K562 (cell line): ENCODE results near the gene C1orf50. TPM values are rescaled to one million over a fixed set of nuclear protein-coding genes. Genes with fewer than 3 reads are reported as not detected.

Experiments used
- CBX2 ChIP-seq: fragments of 200-600 bp; sonication (generic); IDR thresholded peaks from one replicate; pipeline ENCODE4 v1.6.1; 2012; ENCODE audit warnings: mild to moderate bottlenecking, low read length, inconsistent platforms; ENCODE audit not compliant: insufficient read depth, poor library complexity, severe bottlenecking
- CC2D1A ChIP-seq: fragments of 450-650 bp; IDR thresholded peaks from 2 replicates; pipeline ENCODE4 v1.6.1; 2017; ENCODE audit warnings: mild to moderate bottlenecking
- CCNT2 ChIP-seq: IDR thresholded peaks from 2 replicates; pipeline ENCODE4 v1.6.1; 2011; ENCODE audit warnings: borderline replicate concordance, low read depth, mild to moderate bottlenecking, moderate library complexity, mixed read lengths, low read length; ENCODE audit not compliant: insufficient read length; ENCODE audit errors: extremely low read depth
- CREB3L1 ChIP-seq: fragments of 450-650 bp; IDR thresholded peaks from 2 replicates; pipeline ENCODE4 v1.6.1; 2014; ENCODE audit warnings: low read depth, mild to moderate bottlenecking, moderate library complexity, borderline replicate concordance
- CREM ChIP-seq: IDR thresholded peaks from 2 replicates; pipeline ENCODE4 v1.6.1; 2014; ENCODE audit warnings: antibody characterized with exemption, low read depth
- MEF2D ChIP-seq: conservative IDR thresholded peaks from 2 replicates; pipeline ENCODE4 v1.6.1; 2016; ENCODE audit warnings: low read depth, missing genetic modification characterization, missing compliant biosample characterization
- NFYB ChIP-seq: IDR thresholded peaks from 2 replicates; pipeline ENCODE4 v1.6.1; 2011; ENCODE audit warnings: mild to moderate bottlenecking, moderate library complexity; ENCODE audit not compliant: insufficient read length; ENCODE audit errors: extremely low read depth
- NRF1 ChIP-seq, 2 experiments: fragments of 450-650 bp; IDR thresholded peaks in 1 of 2; conservative IDR thresholded peaks in 1 of 2; 2 replicates each; pipeline ENCODE4 v1.6.1; 2014; ENCODE audit warnings: mild to moderate bottlenecking in 2 of 2
- POLR2G ChIP-seq: fragments of 200-400 bp; formaldehyde crosslinking; IDR thresholded peaks from 2 replicates; pipeline ENCODE4 v1.6.1; 2017; ENCODE audit warnings: low read depth, mild to moderate bottlenecking, antibody characterized with exemption, low read length, moderate library complexity
- SAP30 ChIP-seq: fragments of 200-600 bp; sonication (generic); IDR thresholded peaks from 2 replicates; pipeline ENCODE4 v1.6.1; 2012; ENCODE audit warnings: borderline replicate concordance, low read depth, mild to moderate bottlenecking, moderate library complexity, low read length, control low read depth, inconsistent platforms; ENCODE audit not compliant: insufficient read depth, poor library complexity, severe bottlenecking
- SMARCA4 ChIP-seq: fragments of 450-650 bp; IDR thresholded peaks from 2 replicates; pipeline ENCODE4 v1.6.1; 2016
- SP1 ChIP-seq: sonication (generic); formaldehyde crosslinking; IDR thresholded peaks from 2 replicates; pipeline ENCODE4 v1.8.1; 2022; ENCODE audit warnings: mild to moderate bottlenecking, missing genetic modification reagents
- STAG1 ChIP-seq: sonication (generic); formaldehyde crosslinking; IDR thresholded peaks from 2 replicates; pipeline ENCODE4 v1.5.0; 2020; ENCODE audit warnings: missing genetic modification reagents, borderline replicate concordance
- THRAP3 ChIP-seq: fragments of 450-650 bp; IDR thresholded peaks from 2 replicates; pipeline ENCODE4 v1.6.1; 2016; ENCODE audit warnings: mild to moderate bottlenecking, inconsistent platforms, borderline replicate concordance
- ZNF232 ChIP-seq: sonication (generic); formaldehyde crosslinking; IDR thresholded peaks from 2 replicates; pipeline ENCODE4 v1.8.0; 2022; ENCODE audit warnings: mild to moderate bottlenecking, missing genetic modification reagents
- ZNF253 ChIP-seq: fragments of 250-450 bp; sonication (Bioruptor Pico); conservative IDR thresholded peaks from 2 replicates; pipeline ENCODE4 v1.6.1; 2021; ENCODE audit warnings: mild to moderate bottlenecking
- ZNF445 ChIP-seq: fragments of 250-450 bp; sonication (Bioruptor Pico); IDR thresholded peaks from 2 replicates; pipeline ENCODE4 v1.4.0; 2020; ENCODE audit warnings: low read depth, mild to moderate bottlenecking, moderate library complexity
- ZNF551 ChIP-seq: fragments of 250-450 bp; sonication (Bioruptor Pico); IDR thresholded peaks from 2 replicates; pipeline ENCODE4 v1.5.0; 2021; ENCODE audit warnings: mild to moderate bottlenecking, moderate library complexity
- ZNF583 ChIP-seq: fragments of 250-450 bp; sonication (Bioruptor Pico); IDR thresholded peaks from 2 replicates; pipeline ENCODE4 v1.4.0; 2020
- polyA plus RNA-seq, 8 experiments: library from polyadenylated mRNA; depleted of rRNA in 4 of 8; stranded (reverse) in 5 of 8; unstranded in 3 of 8; fragments of >200 nt; fragmentation: Nextera tagmentation in 2 of 8; fragmentation: Illumina TruSeq in 1 of 8; extraction: Ambion mirVana in 2 of 8; extraction: Trizol in 1 of 8; gene quantifications; 2 replicates each; pipeline versions ENCODE4 v1.2.1 to v1.2.3, GENCODE V29; 2011 to 2014; ENCODE audit warnings: inconsistent platforms in 1 of 8, missing spikeins in 1 of 8
- total RNA-seq, 7 experiments: library from RNA; depleted of rRNA in 6 of 7; stranded (reverse); fragments of >200 nt in 6 of 7; fragmentation: Illumina TruSeq in 2 of 7; extraction: Trizol in 2 of 7; gene quantifications; 2 replicates each; pipeline versions ENCODE4 v1.2.1 to v1.2.3, GENCODE V29; 2011 to 2021; ENCODE audit warnings: low replicate concordance in 1 of 7
- TF ChIP-seq, protein P1 (sequence below), 2 experiments: IDR thresholded peaks; 2 replicates each; pipeline ENCODE4 v1.6.1; 2012; ENCODE audit warnings: improper control_type of control experiment in 2 of 2, low read depth in 2 of 2, low read length in 2 of 2, borderline replicate concordance in 1 of 2
- TF ChIP-seq, protein P2 (sequence below): sonication (generic); formaldehyde crosslinking; IDR thresholded peaks from 2 replicates; pipeline ENCODE4 v1.8.0; 2022; ENCODE audit warnings: missing genetic modification reagents, mild to moderate bottlenecking, moderate library complexity, borderline replicate concordance

Gene C1orf50
- total and polyA plus RNA-seq, 9 of the 15 experiments (the other 6 are each of a cell fraction or from before 2014, with no cell fraction given), result 0.55 to 13.9 (median 5.2) TPM

- TF ChIP-seq NFYB (no peak), SMARCA4 (no peak), CCNT2 (peak; percentile 89), STAG1 (CRISPR knock-in tag) (no peak), ZNF583 (CRISPR knock-in tag) (peak; percentile 70; the same call in 1 of the 2 replicates), ZNF232 (CRISPR knock-in tag) (no peak), SP1 (CRISPR knock-in tag) (0 out of 2 replicates have a peak, but pooled peaks have one; percentile 69), NRF1 (conservative IDR thresholded peaks at IDR 0.05 in 1 of 2, IDR thresholded peaks at IDR 0.05 in 1 of 2) (peak; percentile 92 to 93), ZNF253 (CRISPR knock-in tag) (no peak), THRAP3 (no peak), CBX2 (no peak), SAP30 (peak; percentile 41), POLR2G (peak; percentile 95), MEF2D (tag) (no peak), ZNF551 (CRISPR knock-in tag) (no peak), CREM (0 out of 2 replicates have a peak, but pooled peaks have one; percentile 14), ZNF445 (CRISPR knock-in tag) (no peak), CREB3L1 (no peak), CC2D1A (0 out of 2 replicates have a peak, but pooled peaks have one; percentile 27)
- TF ChIP-seq, protein P1, sequence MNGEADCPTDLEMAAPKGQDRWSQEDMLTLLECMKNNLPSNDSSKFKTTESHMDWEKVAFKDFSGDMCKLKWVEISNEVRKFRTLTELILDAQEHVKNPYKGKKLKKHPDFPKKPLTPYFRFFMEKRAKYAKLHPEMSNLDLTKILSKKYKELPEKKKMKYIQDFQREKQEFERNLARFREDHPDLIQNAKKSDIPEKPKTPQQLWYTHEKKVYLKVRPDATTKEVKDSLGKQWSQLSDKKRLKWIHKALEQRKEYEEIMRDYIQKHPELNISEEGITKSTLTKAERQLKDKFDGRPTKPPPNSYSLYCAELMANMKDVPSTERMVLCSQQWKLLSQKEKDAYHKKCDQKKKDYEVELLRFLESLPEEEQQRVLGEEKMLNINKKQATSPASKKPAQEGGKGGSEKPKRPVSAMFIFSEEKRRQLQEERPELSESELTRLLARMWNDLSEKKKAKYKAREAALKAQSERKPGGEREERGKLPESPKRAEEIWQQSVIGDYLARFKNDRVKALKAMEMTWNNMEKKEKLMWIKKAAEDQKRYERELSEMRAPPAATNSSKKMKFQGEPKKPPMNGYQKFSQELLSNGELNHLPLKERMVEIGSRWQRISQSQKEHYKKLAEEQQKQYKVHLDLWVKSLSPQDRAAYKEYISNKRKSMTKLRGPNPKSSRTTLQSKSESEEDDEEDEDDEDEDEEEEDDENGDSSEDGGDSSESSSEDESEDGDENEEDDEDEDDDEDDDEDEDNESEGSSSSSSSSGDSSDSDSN (IDR thresholded peaks at IDR 0.05; ENCODE audit: borderline replicate concordance in 1 of 2, low read depth in 2 of 2, low read length in 2 of 2), result peak; percentile 35 to 88; a peak in 2 of 4 replicates
- TF ChIP-seq, protein P2, sequence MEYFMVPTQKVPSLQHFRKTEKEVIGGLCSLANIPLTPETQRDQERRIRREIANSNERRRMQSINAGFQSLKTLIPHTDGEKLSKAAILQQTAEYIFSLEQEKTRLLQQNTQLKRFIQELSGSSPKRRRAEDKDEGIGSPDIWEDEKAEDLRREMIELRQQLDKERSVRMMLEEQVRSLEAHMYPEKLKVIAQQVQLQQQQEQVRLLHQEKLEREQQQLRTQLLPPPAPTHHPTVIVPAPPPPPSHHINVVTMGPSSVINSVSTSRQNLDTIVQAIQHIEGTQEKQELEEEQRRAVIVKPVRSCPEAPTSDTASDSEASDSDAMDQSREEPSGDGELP (CRISPR knock-in tag), result peak; percentile 50
Observed at GRCh38 chr1:42816585-42817439, 49.8 kb downstream of the C1orf50 start, which contains the start of the genes ERMAP and SVBP (continued).
